HG03521 (cell line): Measurements from ENCODE around the gene RCBTB1.

Experiments used
- ATAC-seq: cut with Tn5 transposase; IDR thresholded peaks from one replicate; pipeline ENCODE4 v1.9.1; 2021; ENCODE audit warnings: mild to moderate bottlenecking, moderate library complexity; ENCODE audit not compliant: unreplicated experiment

Gene RCBTB1

DNA sequence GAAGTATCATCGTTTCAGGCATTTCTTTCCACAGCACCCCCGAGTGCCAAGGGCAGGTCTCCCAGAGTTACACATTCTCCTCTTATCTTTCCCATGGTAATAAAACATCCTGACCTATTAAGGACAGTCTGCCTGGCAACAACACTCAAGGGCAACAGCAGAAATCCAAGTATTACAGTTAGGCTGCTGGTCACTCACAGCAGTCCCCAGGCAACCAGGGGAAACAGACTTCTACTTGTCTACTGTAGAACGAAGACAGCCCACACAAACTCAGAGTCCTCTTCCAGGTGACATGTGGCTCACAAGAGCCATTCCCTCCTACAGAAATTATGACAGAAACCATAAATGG is 24.3 kb downstream of the RCBTB1 start:
- no peak for ATAC-seq

DNA sequence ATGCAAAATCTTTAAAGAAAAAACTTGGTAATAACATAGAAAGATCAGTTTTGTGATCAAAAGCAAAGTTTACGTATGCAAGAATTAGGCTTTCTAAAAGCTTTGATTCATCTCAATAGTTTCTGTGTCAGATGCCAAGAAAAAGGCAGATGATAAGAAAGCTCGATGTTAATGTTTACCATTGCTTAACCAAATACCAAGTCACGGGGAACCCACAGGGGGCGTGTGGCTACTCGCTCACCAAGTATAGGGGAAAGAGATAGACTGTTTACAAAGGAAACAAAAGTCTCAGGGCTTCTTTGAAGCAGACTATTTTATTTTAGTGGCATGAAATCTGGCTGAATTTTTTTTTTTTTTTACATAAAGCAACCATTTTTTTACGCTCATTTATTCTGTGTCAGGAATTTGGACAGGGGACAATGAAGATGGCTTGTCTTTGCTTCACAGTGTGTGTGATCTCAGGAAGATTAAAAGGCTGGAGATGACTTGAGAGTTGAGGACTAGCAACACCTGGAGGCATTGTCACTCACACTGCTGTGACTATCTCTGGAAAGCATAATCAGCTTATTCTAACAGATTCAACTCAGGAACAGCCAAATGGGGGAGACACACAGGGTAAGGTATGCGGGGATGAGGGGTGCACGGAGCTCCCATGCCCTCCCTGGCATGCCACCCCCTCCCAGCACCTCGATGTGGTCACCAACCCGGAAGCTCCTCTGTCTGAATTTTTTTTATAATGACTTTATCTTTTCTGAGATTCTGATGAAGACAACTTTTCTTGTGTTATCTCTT is 24.9 kb downstream of the RCBTB1 start:
- ATAC-seq, result no peak

DNA sequence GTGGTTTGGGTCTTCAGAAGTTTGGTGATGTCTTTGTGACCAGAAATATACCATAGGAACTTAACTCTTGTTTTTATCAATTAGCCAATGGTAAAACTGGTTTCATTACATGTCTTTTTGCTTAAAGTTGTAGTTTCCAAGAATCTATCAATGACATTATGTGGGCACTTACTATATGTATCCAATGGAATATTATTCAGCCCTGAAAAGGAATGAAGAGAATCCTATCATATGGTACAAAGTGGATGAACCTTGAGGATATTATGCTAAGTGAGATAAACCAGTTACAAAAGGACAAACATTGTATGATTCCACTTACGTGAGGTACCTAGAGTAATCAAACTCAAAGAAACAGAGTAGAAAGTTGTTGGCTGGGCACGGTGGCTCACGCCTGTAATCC is 26.4 kb downstream of the RCBTB1 start:
- no peak for ATAC-seq

- no peak for ATAC-seq
Measured at GRCh38 chr13:49554387-49554786, 31.0 kb downstream of the RCBTB1 start.

GRCh38 chr13:49553888-49554287 is 31.5 kb downstream of the RCBTB1 start:
- ATAC-seq, result no peak

DNA sequence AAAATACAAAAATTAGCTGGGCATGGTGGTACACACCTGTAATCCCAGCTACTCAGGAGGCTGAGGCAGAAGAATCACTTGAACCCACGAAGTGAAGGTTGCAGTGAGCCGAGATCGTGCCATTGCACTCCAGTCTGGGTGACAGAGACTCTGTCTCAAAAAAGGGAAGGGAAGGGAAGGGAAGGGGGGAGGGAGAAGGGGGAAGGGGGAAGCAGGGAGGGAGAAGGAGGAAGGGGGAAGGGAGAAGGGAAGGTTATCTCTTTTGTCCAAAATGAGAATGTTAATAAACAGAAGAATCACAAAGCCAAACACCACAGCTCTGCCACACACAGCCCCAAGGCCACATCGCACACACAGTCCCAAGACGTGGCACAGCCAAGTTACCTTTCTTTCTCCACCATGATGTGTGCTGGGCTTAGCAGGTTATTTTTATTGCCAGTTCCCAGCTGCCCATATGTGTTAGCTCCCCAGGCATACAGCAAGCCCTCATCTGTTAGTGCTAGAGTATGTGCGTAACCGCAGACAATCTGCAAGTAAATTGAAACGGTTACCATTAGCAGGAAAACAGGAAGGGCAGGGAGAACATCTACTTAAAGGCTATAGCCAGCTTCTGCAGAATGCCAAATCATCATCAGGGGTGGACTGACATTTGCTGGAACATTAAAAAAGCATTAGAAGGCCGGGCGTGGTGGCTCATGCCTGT is 34.3 kb downstream of the RCBTB1 start:
- ATAC-seq, result no peak

GRCh38 chr13:49549289-49549688 is 36.1 kb downstream of the RCBTB1 start:
- no peak for ATAC-seq

GRCh38 chr13:49546561-49546960 is 38.8 kb downstream of the RCBTB1 start:
- no peak for ATAC-seq

DNA sequence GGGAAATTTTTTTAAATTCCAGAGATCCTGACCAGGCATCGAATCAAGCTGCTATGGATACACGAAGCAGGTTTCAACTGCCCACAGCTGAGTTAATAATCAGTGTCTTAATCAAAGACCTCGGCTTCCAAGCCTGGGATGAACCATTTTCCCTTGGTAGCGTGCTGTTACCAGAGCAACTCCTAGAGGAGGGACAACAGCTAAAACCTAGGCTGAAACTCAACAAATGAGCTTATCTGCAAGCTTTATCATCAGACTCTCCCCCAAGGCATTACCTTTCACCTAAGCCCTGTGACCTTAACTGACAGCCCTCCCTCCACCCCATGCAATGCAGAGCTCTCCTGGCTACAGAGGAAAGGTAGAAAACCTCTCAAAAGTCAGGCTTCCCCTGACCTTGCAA is 39.7 kb downstream of the RCBTB1 start:
- no peak for ATAC-seq

DNA sequence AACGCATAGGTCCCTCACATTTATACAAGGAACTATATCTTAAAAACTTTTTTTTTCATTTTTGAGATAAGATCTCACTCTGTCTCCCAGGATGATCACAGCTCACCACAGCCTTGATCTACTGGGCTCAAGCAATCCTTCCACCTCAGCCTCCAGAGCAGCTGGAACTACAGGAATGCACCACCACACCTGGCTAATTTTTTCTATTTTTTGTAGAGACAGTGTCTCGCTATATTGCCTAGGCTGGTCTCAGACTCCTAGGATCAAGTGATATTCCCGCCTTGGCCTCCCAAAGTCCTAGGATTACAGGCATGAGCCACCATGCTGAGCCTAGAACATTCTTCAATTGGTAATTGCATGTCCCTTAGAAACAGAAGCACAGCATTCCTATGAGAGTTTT is 41.7 kb downstream of the RCBTB1 start:
- ATAC-seq, result no peak

DNA sequence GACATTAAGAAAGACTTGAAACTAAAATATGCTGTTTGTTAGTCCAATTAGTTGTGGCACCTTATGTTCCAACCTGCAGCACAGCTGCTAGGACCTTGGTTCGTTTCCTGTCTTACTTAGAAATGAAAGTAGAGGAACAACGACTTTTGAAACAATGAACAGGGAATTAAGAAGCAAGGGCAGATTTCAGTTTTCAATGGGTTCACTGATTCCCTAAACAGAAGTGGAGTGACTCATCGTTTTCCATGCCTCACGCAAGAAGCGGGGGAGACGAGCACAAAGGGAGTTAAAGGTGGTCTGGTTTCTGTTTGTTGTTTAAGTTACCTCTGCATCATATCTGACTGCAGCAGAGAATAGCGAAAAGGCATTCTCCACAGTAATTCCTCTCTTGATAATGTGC is 44.8 kb downstream of the RCBTB1 start:
- ATAC-seq, result no peak

DNA sequence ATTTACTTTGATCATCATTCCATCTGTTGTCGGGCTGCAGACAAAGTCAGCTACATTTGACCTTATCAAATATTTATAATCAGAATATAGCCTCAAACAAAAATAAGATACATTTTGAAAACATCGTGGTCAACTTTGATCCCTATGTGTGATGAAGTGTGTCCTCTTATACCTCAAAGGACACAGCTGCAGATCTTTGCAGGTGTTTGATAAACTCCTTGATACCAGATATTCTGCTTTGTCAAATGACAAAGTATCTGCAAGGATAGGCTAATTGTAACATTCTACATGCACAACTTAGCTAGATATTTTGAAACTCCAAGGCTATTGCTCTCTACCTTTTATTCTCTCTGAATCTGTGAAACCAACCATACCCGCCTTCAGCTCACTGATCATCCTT is 45.6 kb downstream of the RCBTB1 start:
- no peak for ATAC-seq

DNA sequence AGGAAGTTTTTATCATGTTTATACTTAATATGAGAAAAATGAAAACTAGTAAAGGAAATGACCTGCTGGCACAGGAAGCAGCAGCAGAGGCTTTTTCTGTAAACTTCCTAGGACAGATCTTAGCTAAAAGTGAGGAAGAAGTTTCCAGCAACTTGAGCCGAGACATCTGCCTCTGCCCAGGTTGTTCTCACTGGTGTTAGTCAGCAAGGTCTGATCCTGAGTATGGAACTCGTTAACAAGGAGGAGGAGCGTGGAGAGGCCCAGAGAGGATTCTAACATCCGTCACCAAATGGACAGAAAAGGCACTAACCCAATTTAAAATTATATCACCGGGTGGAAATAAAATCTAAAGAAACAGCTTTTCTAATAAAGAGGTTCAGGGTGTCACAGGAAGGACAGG is 46.0 kb downstream of the RCBTB1 start:
- ATAC-seq, result no peak

DNA sequence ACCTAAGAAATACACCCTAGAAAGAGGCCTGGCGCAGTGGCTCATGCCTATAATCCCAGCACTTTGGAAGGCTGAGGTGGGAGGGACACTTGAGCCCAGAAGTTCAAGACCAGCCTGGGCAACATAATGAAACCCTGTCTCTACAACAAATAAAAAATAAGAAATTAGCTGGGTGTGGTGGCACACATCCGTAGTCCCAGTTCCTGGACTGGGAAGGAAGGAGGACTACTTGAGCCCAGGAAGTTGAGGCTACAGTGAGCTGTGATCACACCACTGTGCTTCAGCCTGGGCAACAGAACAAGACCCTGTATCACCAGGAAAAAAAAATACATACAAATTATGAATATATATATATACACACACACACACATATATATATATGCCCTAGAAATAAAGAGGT is 47.0 kb downstream of the RCBTB1 start:
- ATAC-seq, result no peak

DNA sequence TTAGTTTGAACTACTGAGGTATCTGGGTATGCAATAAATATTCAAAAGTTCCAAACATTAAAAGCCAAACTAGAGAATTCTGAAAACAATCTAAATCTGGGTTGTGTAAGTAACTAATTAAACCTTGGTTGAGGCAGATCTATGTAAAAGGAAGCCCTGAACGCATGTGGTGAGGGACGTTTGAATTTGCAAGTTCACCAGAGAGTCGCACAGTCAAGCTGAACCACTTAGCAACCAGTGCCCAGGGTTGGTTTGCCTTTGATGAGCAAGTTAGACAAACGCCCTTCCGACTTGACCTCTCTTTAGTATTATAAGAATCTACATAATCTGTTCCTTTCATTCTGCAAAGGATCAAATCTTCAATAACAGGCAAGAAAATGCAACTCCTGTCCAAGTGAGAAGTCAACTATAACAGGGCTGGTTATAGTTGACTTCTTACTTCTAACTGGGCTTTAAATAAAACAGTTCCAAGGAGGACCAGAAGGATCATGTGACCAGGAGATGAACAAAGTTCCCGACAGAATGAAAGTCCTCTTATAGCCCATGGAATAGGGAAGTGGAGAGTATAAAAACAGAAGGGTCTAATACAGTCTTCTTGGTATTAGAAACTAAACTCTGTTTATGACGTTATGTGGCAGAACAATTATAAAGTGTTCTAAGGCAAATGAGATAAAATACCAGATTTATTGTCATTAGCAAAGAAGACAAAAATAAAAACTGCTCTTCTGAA is 49.0 kb downstream of the RCBTB1 start:
- ATAC-seq, result no peak

DNA sequence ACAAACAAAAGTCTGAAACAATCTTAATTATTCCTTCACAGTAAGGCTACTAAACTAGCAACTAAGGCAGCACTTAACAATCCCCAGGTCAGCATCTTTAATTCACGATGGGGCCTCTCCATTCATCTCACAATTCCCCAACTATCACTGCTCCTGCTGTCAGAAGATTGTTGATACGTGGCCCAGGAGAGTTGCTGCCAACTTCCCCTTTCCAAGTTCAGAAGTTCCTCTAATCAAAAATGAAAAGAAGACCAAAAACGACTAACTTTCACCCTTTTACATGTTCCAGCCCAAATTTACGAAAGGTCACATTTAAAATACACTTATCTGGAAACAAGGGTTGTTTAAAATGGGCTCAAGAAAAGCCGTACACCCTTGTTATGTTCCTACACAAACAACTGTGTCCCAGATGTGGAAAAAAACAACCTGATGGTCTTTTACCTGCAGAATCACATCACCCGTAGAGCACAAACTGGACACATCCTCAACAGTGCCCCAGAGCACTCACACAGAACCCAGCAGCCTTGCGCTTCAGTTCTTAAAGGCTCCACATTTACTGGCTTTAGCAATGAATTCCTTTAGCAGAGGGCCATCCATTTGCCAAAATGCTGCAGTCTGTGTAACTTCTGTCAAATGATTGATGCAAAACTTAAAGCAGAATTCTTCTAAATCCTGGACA is 51.6 kb downstream of the RCBTB1 start:
- no peak for ATAC-seq

- no peak for ATAC-seq
Measured at GRCh38 chr13:49533011-49533410, 52.3 kb downstream of the RCBTB1 start.

GRCh38 chr13:49532593-49532992 is 52.8 kb downstream of the RCBTB1 start:
- no peak for ATAC-seq

DNA sequence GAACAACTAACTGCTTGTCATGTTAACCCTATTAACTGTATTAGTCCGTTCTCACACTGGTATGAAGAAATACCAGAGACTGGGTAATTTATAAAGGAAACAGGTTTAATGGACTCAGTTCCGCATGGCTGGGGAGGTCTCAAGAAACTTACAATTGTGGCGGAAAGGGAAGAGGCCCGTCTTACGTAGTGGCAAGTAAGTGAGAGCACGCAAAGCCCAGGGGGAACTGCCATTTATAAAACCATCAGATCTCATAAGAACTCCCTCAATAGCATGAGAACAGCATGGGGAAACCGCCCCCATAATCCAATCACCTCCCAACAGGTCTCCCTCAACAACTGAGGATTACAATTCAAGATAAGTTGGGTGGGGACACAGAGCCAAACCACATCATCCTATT is 54.9 kb downstream of the RCBTB1 start:
- ATAC-seq, result no peak

GRCh38 chr13:49528161-49528560 is 57.2 kb downstream of the RCBTB1 start:
- no peak for ATAC-seq

- ATAC-seq, result no peak
Measured at GRCh38 chr13:49527123-49527522, 58.2 kb downstream of the RCBTB1 start.
